GM12878 (cell line): ENCODE results near the gene NMUR1. TPM values are rescaled to one million over a fixed set of nuclear protein-coding genes. Genes with fewer than 3 reads are reported as not detected.

Experiments used
- ATAC-seq: fragments of 200-7000 bp; cut with Tn5 transposase; 3 replicates; pipeline ENCODE4 v1.9.1; 2020; ENCODE audit warnings: mild to moderate bottlenecking, moderate library complexity
- BruUV-seq: library from RNA; stranded (reverse); fragments of 400-500 nt; replicated peaks from 2 replicates; lab custom pipeline; 2021; lab: Mats Ljungman, UMichigan
- CTCF ChIA-PET: fragments of 300-600 bp; sonication (Branson Sonifier 250); formaldehyde crosslinking; extraction: SDS; loops from one replicate; lab custom pipeline; 2021; ENCODE audit warnings: inconsistent platforms; lab: Yijun Ruan, JAX
- POLR2A ChIA-PET: fragments of 350-600 bp; formaldehyde crosslinking; extraction: SDS; loops from one replicate; lab custom pipeline; 2021; ENCODE audit warnings: inconsistent platforms; lab: Charles Lee
- RAD21 ChIA-PET: fragments of 300-600 bp; sonication (Branson Sonifier 250); formaldehyde crosslinking; loops from one replicate; lab custom pipeline; 2023; ENCODE audit warnings: antibody characterized with exemption; ENCODE audit not compliant: unreplicated experiment; lab: Charles Lee
- SMC1A ChIA-PET: fragments of 300-600 bp; sonication (Branson Sonifier 250); formaldehyde crosslinking; loops from one replicate; lab custom pipeline; 2023; ENCODE audit not compliant: unreplicated experiment, uncharacterized antibody; lab: Charles Lee
- DNase-seq: peaks from one replicate; pipeline ENCODE4 v3.0.0-alpha.2; 2011; ENCODE audit warnings: low read depth, low spot score
- FAIRE-seq: peaks from 3 replicates; lab custom pipeline; 2011; peaks lifted over from hg19 to GRCh38; lab: Jason Lieb, UNC
- H2AFZ ChIP-seq: 2 replicates; pipeline ENCODE4 v1.6.0; 2011; ENCODE audit warnings: low read depth, low read length, control low read depth; ENCODE audit not compliant: control insufficient read depth
- H3K27ac ChIP-seq: 2 replicates; pipeline ENCODE4 v1.5.1; 2011; ENCODE audit warnings: control low read depth; ENCODE audit not compliant: control insufficient read depth, insufficient read depth
- H3K27me3 ChIP-seq, 2 experiments: replicated peaks in 1 of 2; 2 replicates each; pipeline versions ENCODE4 v1.6.0 to v1.6.1; 2011; ENCODE audit warnings: low read length in 1 of 2; ENCODE audit not compliant: control insufficient read depth in 2 of 2, insufficient read depth in 2 of 2
- H3K36me3 ChIP-seq, 2 experiments: 2 replicates each; pipeline ENCODE4 v1.5.1; 2011; ENCODE audit warnings: low read length in 1 of 2; ENCODE audit not compliant: control insufficient read depth in 2 of 2, insufficient read depth in 2 of 2
- H3K4me1 ChIP-seq: 2 replicates; pipeline ENCODE4 v1.6.1; 2011; ENCODE audit warnings: mild to moderate bottlenecking, low read length, moderate library complexity, mixed read lengths; ENCODE audit not compliant: control insufficient read depth, insufficient read depth
- H3K4me2 ChIP-seq: 2 replicates; pipeline ENCODE4 v1.6.0; 2011; ENCODE audit warnings: control low read depth; ENCODE audit not compliant: control insufficient read depth, insufficient read depth
- H3K4me3 ChIP-seq: fragments of 200-600 bp; sonication (generic); 2 replicates; pipeline ENCODE4 v1.5.1; 2016
- H3K79me2 ChIP-seq: 2 replicates; pipeline ENCODE4 v1.6.0; 2011; ENCODE audit warnings: low read length; ENCODE audit not compliant: control insufficient read depth, insufficient read depth
- H3K9ac ChIP-seq: 2 replicates; pipeline ENCODE4 v1.8.0; 2011; ENCODE audit warnings: low read length, control low read depth, mixed read lengths; ENCODE audit not compliant: control insufficient read depth, insufficient read depth
- H3K9me3 ChIP-seq: replicated peaks from 3 replicates; pipeline ENCODE4 v1.5.1; 2011; ENCODE audit warnings: mild to moderate bottlenecking, low read length; ENCODE audit not compliant: control insufficient read depth, insufficient read depth
- H4K20me1 ChIP-seq: 2 replicates; pipeline ENCODE4 v1.6.0; 2011; ENCODE audit not compliant: control insufficient read depth, insufficient read depth
- CHD4 ChIP-seq: fragments of 200-600 bp; sonication (generic); IDR thresholded peaks from 2 replicates; pipeline ENCODE4 v1.6.1; 2016; ENCODE audit warnings: mild to moderate bottlenecking
- EGR1 ChIP-seq, 2 experiments: IDR thresholded peaks; 1 replicate in 1 of 2; 2 replicates in 1 of 2; pipeline ENCODE4 v1.6.1; 2011 to 2012; ENCODE audit warnings: low read depth in 2 of 2, low read length in 2 of 2, borderline replicate concordance in 1 of 2, mild to moderate bottlenecking in 1 of 2, moderate library complexity in 1 of 2
- GABPA ChIP-seq: IDR thresholded peaks from 2 replicates; pipeline ENCODE4 v1.6.1; 2014; ENCODE audit warnings: antibody characterized with exemption, low read depth, mild to moderate bottlenecking, inconsistent platforms
- HDAC2 ChIP-seq: fragments of 200-600 bp; sonication (generic); IDR thresholded peaks from 2 replicates; pipeline ENCODE4 v1.6.1; 2017
- KDM1A ChIP-seq: fragments of 200-600 bp; sonication (generic); IDR thresholded peaks from 2 replicates; pipeline ENCODE4 v1.6.1; 2016; ENCODE audit warnings: borderline replicate concordance
- TARDBP ChIP-seq: IDR thresholded peaks from 2 replicates; pipeline ENCODE4 v1.6.1; 2016; ENCODE audit warnings: borderline replicate concordance
- TBL1XR1 ChIP-seq: IDR thresholded peaks from 2 replicates; pipeline ENCODE4 v1.6.1; 2012; ENCODE audit warnings: low read depth, low read length, improper control_type of control experiment
- WRNIP1 ChIP-seq: IDR thresholded peaks from 2 replicates; pipeline ENCODE4 v1.6.1; 2011; ENCODE audit warnings: low read depth, low read length, improper control_type of control experiment, borderline replicate concordance
- ZBED1 ChIP-seq: IDR thresholded peaks from 2 replicates; pipeline ENCODE4 v1.6.1; 2016; ENCODE audit warnings: borderline replicate concordance
- ZBTB33 ChIP-seq: fragments of 450-650 bp; IDR thresholded peaks from 2 replicates; pipeline ENCODE4 v1.6.1; 2017; ENCODE audit warnings: mild to moderate bottlenecking
- WGBS: methylation state at CpG from one replicate; pipeline ENCODE4 v1.1.6; 2016; ENCODE audit warnings: low lambda C conversion rate; ENCODE audit not compliant: insufficient replicate concordance, insufficient coverage; ENCODE audit errors: missing lambda C conversion rate; 5-methylcytosine and 5-hydroxymethylcytosine counted together
- in situ Hi-C: fragments of 300-500 bp; cut with MboI; formaldehyde crosslinking; loops from 9 replicates; pipeline ENCODE4 v1.14.3; 2018; ENCODE audit warnings: mixed read lengths
- intact Hi-C: fragments of 100-400 bp; cut with micrococcal nuclease; formaldehyde crosslinking; loops from one replicate; pipeline ENCODE4 v1.14.2; 2022; ENCODE audit not compliant: unreplicated experiment
- polyA plus RNA-seq, 11 experiments: library from polyadenylated mRNA; depleted of rRNA in 4 of 11; unstranded in 6 of 11; stranded (reverse) in 5 of 11; fragments of >200 nt; fragmentation: Nextera tagmentation in 4 of 11; fragmentation: Illumina TruSeq in 1 of 11; extraction: Ambion mirVana in 4 of 11; extraction: Trizol in 1 of 11; gene quantifications; 1 replicate in 1 of 11; 2 replicates in 10 of 11; pipeline versions ENCODE4 v1.2.1 to v1.2.3, GENCODE V29; 2011 to 2016; ENCODE audit warnings: inconsistent platforms in 2 of 11, missing spikeins in 2 of 11, low read depth in 1 of 11
- total RNA-seq, 4 experiments: library from RNA; depleted of rRNA in 3 of 4; stranded (reverse); fragments of >200 nt in 3 of 4; fragmentation: Illumina TruSeq in 1 of 4; extraction: Trizol in 1 of 4; gene quantifications; 2 replicates each; pipeline versions ENCODE4 v1.2.1 to v1.2.3, GENCODE V29; 2013 to 2021

NMUR1 gene
- total and polyA plus RNA-seq, 10 of the 15 experiments (the other 5 are each of a cell fraction or from before 2014, with no cell fraction given) = under 0.01 to 0.08 (median 0.02) TPM; not detected in 5

DNA sequence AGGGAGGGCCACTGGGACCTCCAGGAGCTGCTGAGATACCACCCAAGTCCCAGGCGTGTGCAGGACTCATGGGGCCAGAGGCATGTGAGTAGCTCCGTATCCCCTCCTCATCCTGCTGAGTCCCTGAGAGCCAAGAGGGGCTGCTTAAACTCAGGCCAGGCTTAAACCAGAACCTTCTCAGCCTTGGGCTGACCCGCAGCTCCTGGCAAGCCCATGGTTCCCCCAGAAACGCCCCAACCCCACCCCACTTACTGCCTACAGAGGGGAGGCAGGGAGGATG, 2.5 kb upstream of the NMUR1 start:
- DNase-seq = no peak
- no TSS peak for BruUV-seq
- Histone ChIP-seq H3K4me3 (no peak overlapping the region), H3K36me3 (no peaks in the 10 kb centered on the region), H4K20me1 (no peaks in the 10 kb centered on the region), H3K27ac (no peak overlapping the region), H3K9ac (no peak overlapping the region), H3K4me2 (no peak overlapping the region), H3K9me3 (no peaks in the 10 kb centered on the region), H3K4me1 (peaks cover 5% of the 10 kb centered on the region), H3K79me2 (no peaks in the 10 kb centered on the region), H3K27me3 (no peaks in the 10 kb centered on the region), H2AFZ (no peak overlapping the region)
- ATAC-seq = no peak
- FAIRE-seq = no peak
- RAD21 ChIA-PET = interaction anchor here (0.7 to 6.3 kb wide), 4 partner anchors 13 to 182 kb away, joined by 3 to 59 read pairs (median 5); no protein-coding TSS in a partner anchor
- 58% methylated on average over 4 of the region's 4 CpGs for WGBS
- POLR2A ChIA-PET = interaction anchor here (1.1 to 2.0 kb wide), 5 partner anchors 13 to 24 kb away, joined by 3 to 9 read pairs (median 6); no protein-coding TSS in a partner anchor
- in situ Hi-C loops = no loop called here
- SMC1A ChIA-PET = interaction anchor here (1.3 to 4.8 kb wide), 6 partner anchors 10 to 69 kb away, joined by 3 to 50 read pairs (median 8); no protein-coding TSS in a partner anchor
- CTCF ChIA-PET = interaction anchor here (0.7 to 6.7 kb wide), 12 partner anchors 9 to 264 kb away, joined by 3 to 132 read pairs (median 4); no protein-coding TSS in a partner anchor
- TF ChIP-seq KDM1A = no peak
- intact Hi-C loops = no loop called here

DNA sequence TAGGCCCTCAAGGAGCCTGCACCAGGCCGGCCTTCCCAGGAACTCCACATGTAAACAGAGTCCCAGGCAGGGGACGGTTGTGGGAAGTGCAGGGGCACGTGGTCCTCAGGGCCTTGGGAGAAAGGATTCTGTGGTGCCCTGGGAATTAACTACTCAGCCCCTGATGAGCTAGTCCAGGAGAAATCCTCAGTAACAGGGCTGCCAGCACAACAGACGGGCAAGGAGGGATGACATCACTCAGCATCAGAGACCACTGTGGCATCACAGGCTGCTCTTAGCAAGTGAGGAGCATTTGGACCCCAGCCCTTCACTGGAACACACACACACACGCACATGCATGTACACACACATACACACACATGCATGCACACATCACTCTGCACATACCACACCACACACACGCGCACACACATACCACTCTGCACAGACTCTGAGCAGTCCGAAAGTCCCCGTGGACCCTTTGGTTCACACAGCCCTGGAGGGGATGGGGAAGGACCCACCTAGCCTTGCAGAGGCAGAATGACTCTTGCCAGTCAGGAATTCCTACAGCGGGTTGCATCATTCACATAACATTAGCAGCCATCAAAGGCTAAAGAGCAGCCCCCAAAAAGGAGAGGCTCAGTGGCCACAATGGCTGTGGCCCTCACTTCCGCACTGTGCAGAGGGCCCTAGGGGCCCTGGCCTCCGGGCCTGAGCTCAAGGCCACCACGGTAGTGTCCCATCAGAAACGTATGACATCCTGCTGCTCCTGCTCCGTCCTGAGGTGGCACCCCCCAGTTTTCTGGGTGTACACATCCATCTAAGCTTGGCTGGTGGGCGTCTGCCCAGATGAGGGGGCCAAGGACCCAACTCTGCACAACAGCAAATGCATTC, 1.9 kb upstream of the NMUR1 start:
- Histone ChIP-seq H3K4me2 (no peak overlapping the region), H3K9me3 (no peaks in the 10 kb centered on the region), H4K20me1 (no peaks in the 10 kb centered on the region), H3K79me2 (no peaks in the 10 kb centered on the region), H3K36me3 (no peaks in the 10 kb centered on the region), H3K4me1 (peaks cover 5% of the 10 kb centered on the region), H3K9ac (no peak overlapping the region), H3K27ac (no peak overlapping the region), H3K27me3 (no peaks in the 10 kb centered on the region), H2AFZ (no peak overlapping the region), H3K4me3 (no peak overlapping the region)
- intact Hi-C loops = no loop called here
- DNase-seq (no peak), FAIRE-seq (no peak), ATAC-seq (no peak)
- ChIA-PET RAD21 (interaction anchor here (0.7 to 6.3 kb wide), 5 partner anchors 13 to 182 kb away, joined by 3 to 59 read pairs (median 3); no protein-coding TSS in a partner anchor), SMC1A (interaction anchor here (0.7 to 4.8 kb wide), 7 partner anchors 11 to 73 kb away, joined by 3 to 50 read pairs (median 5); no protein-coding TSS in a partner anchor), CTCF (interaction anchor here (0.6 to 6.7 kb wide), 13 partner anchors 8 to 264 kb away, joined by 3 to 132 read pairs (median 6); no protein-coding TSS in a partner anchor), POLR2A (interaction anchor here (1.0 to 2.0 kb wide), 6 partner anchors 13 to 24 kb away, joined by 3 to 9 read pairs (median 5); no protein-coding TSS in a partner anchor)
- BruUV-seq = no TSS peak
- in situ Hi-C loops = no loop called here
- 65% methylated on average over 16 of the region's 16 CpGs for WGBS
- TF ChIP-seq TBL1XR1 (no peak), HDAC2 (no peak), EGR1 (IDR thresholded peaks at IDR 0.05; ENCODE audit: borderline replicate concordance in 1 of 2, low read depth in 2 of 2, low read length in 2 of 2) (no peak), ZBTB33 (no peak), TARDBP (no peak), ZBED1 (no peak), CHD4 (no peak), WRNIP1 (no peak), KDM1A (no peak), GABPA (no peak)
